HG02981 (cell line): ENCODE measurements around the gene MT1B.

Source experiments
- ATAC-seq: cut with Tn5 transposase; IDR thresholded peaks from one replicate; pipeline ENCODE4 v1.9.1; 2021; ENCODE audit warnings: mild to moderate bottlenecking, moderate library complexity; ENCODE audit not compliant: unreplicated experiment

The MT1B gene

DNA sequence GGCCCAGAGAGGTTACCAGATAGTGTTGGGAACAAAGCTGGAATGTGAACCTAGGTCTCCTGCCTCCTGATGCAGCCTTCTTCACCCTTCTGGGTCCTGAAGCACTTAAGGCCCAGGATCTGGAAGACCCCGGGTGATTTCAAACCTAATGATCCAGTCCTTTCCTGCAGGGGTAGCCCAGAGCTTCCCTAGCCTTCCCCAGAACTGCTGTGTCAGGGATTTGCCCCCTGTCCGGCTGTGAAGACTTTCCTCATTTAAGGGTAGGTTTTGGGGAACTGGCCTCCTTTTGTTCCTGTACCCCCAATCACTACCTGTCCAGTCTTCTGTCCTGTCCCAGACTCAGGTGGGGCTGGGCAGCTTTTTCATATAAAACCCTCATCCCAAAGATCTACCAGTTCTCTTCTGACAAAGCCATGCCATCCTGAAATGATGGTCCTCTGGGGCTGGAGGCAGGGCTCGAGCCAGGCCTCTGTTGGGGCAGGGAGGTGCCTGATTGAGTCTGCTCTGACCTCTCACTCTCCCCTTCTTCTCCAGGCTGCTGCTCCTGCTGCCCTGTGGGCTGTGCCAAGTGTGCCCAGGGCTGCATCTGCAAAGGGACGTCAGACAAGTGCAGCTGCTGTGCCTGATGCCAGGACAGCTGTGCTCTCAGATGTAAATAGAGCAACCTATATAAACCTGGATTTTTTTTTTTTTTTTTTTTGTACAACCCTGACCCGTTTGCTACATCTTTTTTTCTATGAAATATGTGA, 31.9 kb downstream of the MT1B start:
- no peak for ATAC-seq

- ATAC-seq: no peak
These were observed 32.7 kb downstream of the MT1B start for GRCh38 chr16:56684256-56684925.

GRCh38 chr16:56684926-56685590, 33.4 kb downstream of the MT1B start:
- no peak for ATAC-seq

- ATAC-seq: no peak
These were observed 35.1 kb downstream of the MT1B start for GRCh38 chr16:56686758-56687157.

GRCh38 chr16:56688762-56689161, 37.1 kb downstream of the MT1B start:
- ATAC-seq: no peak

GRCh38 chr16:56689171-56689570, 37.5 kb downstream of the MT1B start:
- ATAC-seq: no peak

DNA sequence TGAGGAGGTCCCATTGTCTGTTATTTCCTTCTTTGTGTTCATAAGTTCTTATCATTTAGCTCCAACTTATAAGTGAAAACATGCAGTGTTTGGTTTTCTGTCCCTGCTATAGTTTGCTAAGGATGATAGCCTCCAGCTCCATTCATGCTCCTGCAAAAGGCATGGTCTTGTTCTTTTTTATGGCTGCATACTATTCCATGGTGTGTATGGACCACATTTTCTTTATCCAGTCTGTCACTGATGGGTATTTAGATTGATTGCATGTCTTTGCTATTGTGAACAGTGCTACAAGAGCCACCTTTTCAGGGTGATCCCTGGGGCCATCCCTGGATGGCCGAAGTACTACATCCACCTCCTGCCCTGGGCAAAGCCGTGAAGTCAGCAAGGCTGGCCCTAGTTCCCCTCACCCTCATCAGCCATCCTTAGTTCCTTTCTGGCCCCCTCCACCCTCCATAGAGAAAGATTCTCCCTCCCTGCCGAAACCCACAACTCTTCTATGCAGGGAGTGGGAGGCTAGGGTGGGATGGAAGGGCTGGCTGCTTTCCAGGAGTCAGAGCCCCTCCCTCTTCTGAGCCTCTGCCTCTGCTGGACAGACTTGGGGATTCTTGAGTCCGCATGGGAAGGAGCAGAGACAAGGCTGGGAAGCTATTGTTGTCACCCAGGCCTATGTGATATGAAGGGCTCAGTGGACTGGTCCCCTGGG, 38.9 kb downstream of the MT1B start:
- no peak for ATAC-seq

- no peak for ATAC-seq
These were observed 40.2 kb downstream of the MT1B start for GRCh38 chr16:56691885-56692284.

DNA sequence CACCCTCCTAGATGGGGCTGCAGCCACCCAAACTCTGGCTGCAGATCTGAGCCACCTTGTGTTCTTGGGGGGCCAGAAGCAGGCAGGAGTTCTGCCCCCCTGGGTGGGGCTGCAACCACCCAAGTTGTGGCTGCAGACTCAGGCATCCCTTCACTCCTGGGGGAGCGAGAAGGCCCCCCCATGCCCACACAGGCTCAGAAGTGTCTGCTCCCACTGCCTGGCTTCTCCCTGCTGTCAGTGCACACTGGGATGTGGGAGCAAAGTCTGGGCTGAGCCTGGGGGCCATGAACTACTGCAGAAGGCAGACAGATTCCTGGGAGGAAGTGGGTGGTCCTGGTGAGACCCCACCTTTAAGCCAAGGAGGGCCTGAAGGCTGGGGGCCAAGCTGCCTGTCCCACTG, 43.6 kb downstream of the MT1B start:
- no peak for ATAC-seq

GRCh38 chr16:56697456-56698155, 45.9 kb downstream of the MT1B start:
- ATAC-seq: no peak

- no peak for ATAC-seq
These were observed 48.5 kb downstream of the MT1B start for GRCh38 chr16:56700195-56700594.

DNA sequence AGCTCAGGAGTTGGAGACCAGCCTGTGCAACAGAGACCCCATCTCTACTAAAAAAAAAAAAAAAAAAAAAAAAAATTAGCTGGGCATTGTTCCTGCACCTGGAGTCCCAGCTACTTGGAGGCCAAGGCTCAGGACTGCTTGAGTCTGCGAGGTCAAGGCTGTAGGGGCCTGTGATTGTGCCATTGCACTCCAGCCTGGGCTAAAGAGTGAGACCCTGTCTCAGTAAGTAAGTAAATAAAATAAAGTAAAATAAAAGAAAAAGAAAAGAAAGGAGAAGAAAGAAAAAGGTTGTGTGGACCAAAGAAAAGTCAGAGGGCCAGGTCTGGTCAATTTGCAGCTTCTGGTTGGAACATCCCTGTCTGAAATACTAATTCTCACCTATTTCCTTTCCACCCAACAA, 48.9 kb downstream of the MT1B start:
- no peak for ATAC-seq

- no peak for ATAC-seq
These were observed 49.8 kb downstream of the MT1B start for GRCh38 chr16:56701534-56701933.
